Gastrocnemius medialis (tissue), 4 donors: ENCODE measurements around the gene EOLA2. TPM values are rescaled to one million over a fixed set of nuclear protein-coding genes. Genes with fewer than 3 reads are reported as not detected.
A peak's percentile ranks its signal among the peaks of the same experiment; 100 is the strongest.

Source experiments
- ATAC-seq, 2 donors: fragments of 150-250 bp; one replicate each; pipeline ENCODE4 v1.9.1; 2016
- DNase-seq, 2 donors: peaks; one replicate each; pipeline ENCODE4 v3.0.0-alpha.2; 2019
- H3K27ac ChIP-seq, 4 donors: fragments of 200-600 bp; sonication (generic); 1 replicate in 1 of 4; 2 replicates in 3 of 4; pipeline ENCODE4 v1.5.1; 2016 to 2018; ENCODE audit warnings: mild to moderate bottlenecking in 2 of 4, moderate library complexity in 1 of 4
- H3K27me3 ChIP-seq, 3 donors: fragments of 200-600 bp; sonication (generic) in 2 of 3; 1 replicate in 1 of 3; 2 replicates in 2 of 3; pipeline versions ENCODE4 v1.5.1 to v1.6.0; 2016 to 2019; ENCODE audit warnings: mild to moderate bottlenecking in 1 of 3, moderate library complexity in 1 of 3
- H3K36me3 ChIP-seq, 2 donors: fragments of 200-600 bp; sonication (generic) in 1 of 2; one replicate each; pipeline ENCODE4 v1.5.1; 2017 to 2018
- H3K4me1 ChIP-seq, 2 donors: fragments of 200-600 bp; sonication (generic) in 1 of 2; one replicate each; pipeline ENCODE4 v1.5.1; 2016 to 2017; ENCODE audit warnings: mild to moderate bottlenecking in 2 of 2
- H3K4me3 ChIP-seq, 4 donors: fragments of 200-600 bp; sonication (generic) in 3 of 4; 1 replicate in 1 of 4; 2 replicates in 3 of 4; pipeline ENCODE4 v1.5.1; 2016 to 2019; ENCODE audit warnings: mild to moderate bottlenecking in 2 of 4
- H3K9me3 ChIP-seq, 3 donors: fragments of 200-600 bp; sonication (generic) in 2 of 3; 1 replicate in 1 of 3; 2 replicates in 2 of 3; pipeline ENCODE4 v1.5.1; 2016 to 2019
- POLR2A ChIP-seq, 2 donors: fragments of 450-650 bp; IDR thresholded peaks; one replicate each; pipeline ENCODE4 v1.6.1; 2017; ENCODE audit warnings: antibody characterized with exemption in 2 of 2, mild to moderate bottlenecking in 2 of 2, moderate library complexity in 2 of 2
- in situ Hi-C, 4 donors: fragments of 200-750 bp; cut with MboI; loops; one replicate each; pipeline versions ENCODE4 v1.15.0 to v1.8.0; 2017; ENCODE audit warnings: low sequenced_read_pairs in 4 of 4
- intact Hi-C: fragments of 100-400 bp; cut with DNase I; formaldehyde crosslinking; loops from one replicate; pipeline ENCODE4 v1.15.1; 2023; ENCODE audit warnings: low total_unique reads
- total RNA-seq, 4 donors: library from RNA; depleted of rRNA; stranded (reverse); fragments of >200 nt; gene quantifications; one replicate each; pipeline versions ENCODE4 v1.1.0 to v1.2.3, GENCODE V29; 2016
- TF ChIP-seq, protein P1 (sequence below), 5 experiments: fragments of 450-650 bp in 3 of 5; fragments of 200-600 bp in 2 of 5; sonication (generic) in 2 of 5; IDR thresholded peaks in 4 of 5; conservative IDR thresholded peaks in 1 of 5; 1 replicate in 4 of 5; 2 replicates in 1 of 5; pipeline ENCODE4 v1.5.1; 2016 to 2019; ENCODE audit warnings: antibody characterized with exemption in 5 of 5, mild to moderate bottlenecking in 3 of 5, moderate library complexity in 3 of 5

EOLA2 gene
- total RNA-seq, 4 donors from 2014 or later, result 7.2 to 17.1 (median 11.0) TPM

DNA sequence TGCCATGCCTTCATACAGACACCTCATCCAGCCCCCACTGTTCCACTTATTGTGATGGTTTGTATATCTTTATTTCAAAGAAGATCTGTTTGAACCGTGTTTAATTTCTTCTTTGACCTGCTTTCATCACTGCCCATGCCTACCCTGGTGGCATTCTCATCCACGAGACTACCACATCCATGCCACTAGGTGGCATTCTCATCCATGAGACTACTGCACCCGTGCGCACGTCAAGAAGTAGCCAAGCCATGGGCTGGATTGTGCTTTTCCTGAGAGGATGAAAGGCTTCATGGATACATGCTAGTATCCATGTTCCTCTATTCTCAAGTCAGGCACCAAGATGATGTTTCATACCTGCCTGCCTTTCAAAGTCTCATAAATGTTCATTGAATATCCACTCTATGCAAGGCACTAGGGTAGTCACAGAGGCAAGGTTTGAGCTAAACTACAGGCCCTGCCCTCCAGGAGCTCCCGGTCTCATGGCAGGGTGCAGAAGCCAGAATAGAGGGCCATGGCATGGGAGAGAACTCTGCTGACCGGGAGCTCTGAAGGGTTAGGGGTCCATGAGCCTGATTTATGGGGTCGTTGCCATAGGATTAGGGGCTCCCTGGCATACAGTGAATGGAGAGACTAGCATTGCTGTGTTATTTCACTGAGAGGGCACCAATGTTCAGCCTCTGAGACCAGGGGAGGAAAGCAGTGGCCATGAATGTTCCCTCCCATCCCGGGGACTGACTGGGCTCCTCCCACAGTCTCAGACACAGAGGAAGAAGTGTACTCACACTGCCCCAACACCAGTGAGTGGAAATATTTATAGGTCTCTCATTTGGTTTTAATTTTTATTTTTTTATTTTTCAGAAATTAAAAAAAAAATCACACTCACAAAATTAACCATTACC is 24.8 kb upstream of the EOLA2 start:
- no peaks in the 10 kb centered on the region for H3K36me3 ChIP-seq
- DNase-seq (peak; percentile 2 to 37), ATAC-seq (peak; percentile 63 to 97)
- peaks cover 0 to 5% of the 10 kb centered on the region in 2 donors for H3K4me1 ChIP-seq
- in situ Hi-C loops (loop anchor here (25.0 kb wide), 5 partner anchors 249 to 749 kb away; partner anchors contain the start of gene MAMLD1 (in 2 of the 4)), intact Hi-C loops (loop anchor here (10.0 kb wide), 3 partner anchors 122 to 402 kb away; partner anchors contain the start of gene MAMLD1)
- H3K9me3 ChIP-seq, result no peaks in the 10 kb centered on the region
- H3K27ac ChIP-seq, result no peak overlapping the region
- no peaks in the 10 kb centered on the region for H3K27me3 ChIP-seq
- H3K4me3 ChIP-seq, result no peak overlapping the region
- no peak for TF ChIP-seq POLR2A (IDR thresholded peaks at IDR 0.05)
- TF ChIP-seq, protein P1, sequence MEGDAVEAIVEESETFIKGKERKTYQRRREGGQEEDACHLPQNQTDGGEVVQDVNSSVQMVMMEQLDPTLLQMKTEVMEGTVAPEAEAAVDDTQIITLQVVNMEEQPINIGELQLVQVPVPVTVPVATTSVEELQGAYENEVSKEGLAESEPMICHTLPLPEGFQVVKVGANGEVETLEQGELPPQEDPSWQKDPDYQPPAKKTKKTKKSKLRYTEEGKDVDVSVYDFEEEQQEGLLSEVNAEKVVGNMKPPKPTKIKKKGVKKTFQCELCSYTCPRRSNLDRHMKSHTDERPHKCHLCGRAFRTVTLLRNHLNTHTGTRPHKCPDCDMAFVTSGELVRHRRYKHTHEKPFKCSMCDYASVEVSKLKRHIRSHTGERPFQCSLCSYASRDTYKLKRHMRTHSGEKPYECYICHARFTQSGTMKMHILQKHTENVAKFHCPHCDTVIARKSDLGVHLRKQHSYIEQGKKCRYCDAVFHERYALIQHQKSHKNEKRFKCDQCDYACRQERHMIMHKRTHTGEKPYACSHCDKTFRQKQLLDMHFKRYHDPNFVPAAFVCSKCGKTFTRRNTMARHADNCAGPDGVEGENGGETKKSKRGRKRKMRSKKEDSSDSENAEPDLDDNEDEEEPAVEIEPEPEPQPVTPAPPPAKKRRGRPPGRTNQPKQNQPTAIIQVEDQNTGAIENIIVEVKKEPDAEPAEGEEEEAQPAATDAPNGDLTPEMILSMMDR (IDR thresholded peaks at IDR 0.05 in 4 of 5, conservative IDR thresholded peaks at IDR 0.05 in 1 of 5), result peak in 4 of 5 experiments; percentile 35 to 58 (median 54)

GRCh38 chrX:149962010-149962409 is 23.7 kb upstream of the EOLA2 start:
- DNase-seq, result no peak
- no peaks in the 10 kb centered on the region for H3K36me3 ChIP-seq
- no peak overlapping the region for H3K27ac ChIP-seq
- H3K4me1 ChIP-seq, result peaks cover 0 to 5% of the 10 kb centered on the region in 2 donors
- TF ChIP-seq POLR2A (IDR thresholded peaks at IDR 0.05), result no peak
- TF ChIP-seq, protein P1 (IDR thresholded peaks at IDR 0.05 in 4 of 5, conservative IDR thresholded peaks at IDR 0.05 in 1 of 5), result no peak
- no peak for ATAC-seq
- no peaks in the 10 kb centered on the region for H3K9me3 ChIP-seq
- in situ Hi-C loops, result loop anchor here (25.0 kb wide), 5 partner anchors 250 to 750 kb away; partner anchors contain the start of gene MAMLD1 (in 2 of the 4)
- no peaks in the 10 kb centered on the region for H3K27me3 ChIP-seq
- intact Hi-C loops, result loop anchor here (10.0 kb wide), 3 partner anchors 123 to 403 kb away; partner anchors contain the start of gene MAMLD1
- H3K4me3 ChIP-seq, result no peak overlapping the region

GRCh38 chrX:149961572-149961971 is 23.3 kb upstream of the EOLA2 start:
- DNase-seq, result no peak
- H3K4me3 ChIP-seq, result no peak overlapping the region
- no peak overlapping the region for H3K27ac ChIP-seq
- no peak for ATAC-seq
- TF ChIP-seq, protein P1 (IDR thresholded peaks at IDR 0.05 in 4 of 5, conservative IDR thresholded peaks at IDR 0.05 in 1 of 5), result no peak
- TF ChIP-seq POLR2A (IDR thresholded peaks at IDR 0.05), result no peak
- H3K36me3 ChIP-seq, result no peaks in the 10 kb centered on the region
- intact Hi-C loops (loop anchor here (2.0 to 10.0 kb wide), 4 partner anchors 123 to 525 kb away; partner anchors contain the start of gene MAMLD1), in situ Hi-C loops (loop anchor here (25.0 kb wide), 5 partner anchors 251 to 751 kb away; partner anchors contain the start of gene MAMLD1 (in 2 of the 4))
- H3K4me1 ChIP-seq, result peaks cover 0 to 5% of the 10 kb centered on the region in 2 donors
- no peaks in the 10 kb centered on the region for H3K9me3 ChIP-seq
- H3K27me3 ChIP-seq, result no peaks in the 10 kb centered on the region

DNA sequence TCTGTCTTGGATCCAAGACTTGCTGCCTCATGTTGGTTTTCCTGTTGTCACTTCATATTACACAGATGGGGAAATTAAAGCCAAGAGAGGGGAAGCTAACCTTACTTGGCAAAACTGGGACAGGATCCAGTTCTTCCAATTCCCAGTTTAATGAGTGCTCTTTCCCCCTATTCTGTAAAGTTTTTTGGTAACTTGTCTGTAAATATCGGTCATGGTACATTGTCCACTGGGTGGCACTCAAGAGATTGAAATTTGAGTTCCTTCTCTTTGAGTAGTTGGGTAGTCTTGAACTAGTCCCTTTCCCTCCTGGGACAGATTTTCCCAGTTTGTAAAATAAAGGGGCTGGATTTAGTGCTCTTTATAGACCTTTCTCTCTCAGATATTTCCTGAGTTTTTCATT is 12.4 kb upstream of the EOLA2 start:
- no peak for ATAC-seq

More for the DNA sequence above, 12.4 kb upstream of the EOLA2 start:
- H3K27me3 ChIP-seq, result no peaks in the 10 kb centered on the region
- no peaks in the 10 kb centered on the region for H3K36me3 ChIP-seq
- peak overlapping the region in 1 of 4 donors; percentile 34 for H3K27ac ChIP-seq
- no peaks in the 10 kb centered on the region for H3K9me3 ChIP-seq
- no peak for DNase-seq
- H3K4me3 ChIP-seq, result no peak overlapping the region
- in situ Hi-C loops, result loop anchor here (25.0 kb wide), 5 partner anchors 262 to 762 kb away; partner anchors contain the start of gene MAMLD1 (in 2 of the 4)
- TF ChIP-seq POLR2A (IDR thresholded peaks at IDR 0.05), result no peak
- TF ChIP-seq, protein P1 (IDR thresholded peaks at IDR 0.05 in 4 of 5, conservative IDR thresholded peaks at IDR 0.05 in 1 of 5), result peak in 4 of 5 experiments; percentile 19 to 48 (median 20)
- H3K4me1 ChIP-seq, result no peaks in the 10 kb centered on the region
- intact Hi-C loops, result no loop called here
